IMR-90 (cell line): Measurements from ENCODE around the gene ATPAF2. TPM values are rescaled to one million over a fixed set of nuclear protein-coding genes. Genes with fewer than 3 reads are reported as not detected.

Experiments used
- ATAC-seq: fragments of 200-7000 bp; cut with Tn5 transposase; 2 replicates; pipeline ENCODE4 v1.9.1; 2020; ENCODE audit warnings: low read depth, mild to moderate bottlenecking, moderate library complexity
- BruUV-seq: library from RNA; stranded (reverse); fragments of 400-500 nt; replicated peaks from 2 replicates; lab custom pipeline; 2021; lab: Mats Ljungman, UMichigan
- CTCF ChIA-PET: fragments of 300-600 bp; formaldehyde crosslinking; extraction: SDS; loops from one replicate; lab custom pipeline; 2021; ENCODE audit warnings: antibody characterized with exemption; lab: Yijun Ruan, JAX
- POLR2A ChIA-PET: fragments of 300-600 bp; sonication (Branson Sonifier 250); formaldehyde crosslinking; loops from one replicate; lab custom pipeline; 2022; ENCODE audit warnings: antibody characterized with exemption; ENCODE audit not compliant: unreplicated experiment; lab: Charles Lee
- DNase-seq: peaks from one replicate; pipeline ENCODE4 v3.0.0; 2013
- H2AFZ ChIP-seq: replicated peaks from 2 replicates; pipeline ENCODE3; 2013; ENCODE audit warnings: low read length, mild to moderate bottlenecking; ENCODE audit not compliant: poor library complexity
- H2AK5ac ChIP-seq: 2 replicates; pipeline ENCODE4 v1.6.1; 2013; ENCODE audit warnings: low read depth, low read length, inconsistent platforms
- H2AK9ac ChIP-seq: replicated peaks from 2 replicates; pipeline ENCODE3; 2013; ENCODE audit warnings: mild to moderate bottlenecking, low read depth, low read length, moderate library complexity; ENCODE audit not compliant: poor library complexity
- H2BK120ac ChIP-seq: 2 replicates; pipeline ENCODE4 v1.6.1; 2013; ENCODE audit warnings: low read depth, low read length, inconsistent platforms
- H2BK15ac ChIP-seq: 3 replicates; pipeline ENCODE4 v1.6.1; 2013; ENCODE audit warnings: low read depth, low read length, inconsistent platforms
- H2BK20ac ChIP-seq: 2 replicates; pipeline ENCODE4 v1.6.1; 2013; ENCODE audit warnings: low read depth, mild to moderate bottlenecking, inconsistent platforms, low read length, moderate library complexity
- H2BK5ac ChIP-seq: 2 replicates; pipeline ENCODE4 v1.6.1; 2013; ENCODE audit warnings: mild to moderate bottlenecking, low read depth, low read length, inconsistent platforms; ENCODE audit not compliant: poor library complexity, severe bottlenecking
- H3K14ac ChIP-seq: replicated peaks from 2 replicates; pipeline ENCODE4 v1.6.1; 2013; ENCODE audit warnings: low read depth, low read length, inconsistent platforms
- H3K18ac ChIP-seq: 2 replicates; pipeline ENCODE4 v1.6.1; 2013; ENCODE audit warnings: low read depth, low read length, control low read depth
- H3K23ac ChIP-seq: 2 replicates; pipeline ENCODE4 v1.6.1; 2013; ENCODE audit warnings: low read depth, low read length, inconsistent platforms
- H3K27ac ChIP-seq: 2 replicates; pipeline ENCODE4 v1.5.1; 2013; ENCODE audit warnings: mild to moderate bottlenecking, control low read depth, low read length; ENCODE audit not compliant: insufficient read depth
- H3K27me3 ChIP-seq: 2 replicates; pipeline ENCODE4 v1.6.1; 2013; ENCODE audit warnings: low read length; ENCODE audit not compliant: control insufficient read depth, insufficient read depth
- H3K36me3 ChIP-seq: 2 replicates; pipeline ENCODE4 v1.6.1; 2013; ENCODE audit warnings: low read length, mixed read lengths; ENCODE audit not compliant: control insufficient read depth, insufficient read depth
- H3K4ac ChIP-seq: 2 replicates; pipeline ENCODE4 v1.6.1; 2013; ENCODE audit warnings: low read depth, low read length, inconsistent platforms
- H3K4me1 ChIP-seq: 2 replicates; pipeline ENCODE4 v1.6.1; 2013; ENCODE audit warnings: low read length, mixed read lengths; ENCODE audit not compliant: control insufficient read depth, insufficient read depth
- H3K4me2 ChIP-seq: 2 replicates; pipeline ENCODE4 v1.6.1; 2013; ENCODE audit warnings: low read depth, mild to moderate bottlenecking, control low read depth, low read length, moderate library complexity
- H3K4me3 ChIP-seq: 2 replicates; pipeline ENCODE4 v1.5.1; 2013; ENCODE audit warnings: low read depth, mild to moderate bottlenecking, control low read depth, low read length, moderate library complexity; ENCODE audit not compliant: insufficient read depth
- H3K56ac ChIP-seq: 2 replicates; pipeline ENCODE4 v1.6.1; 2013; ENCODE audit warnings: low read length, inconsistent platforms; ENCODE audit not compliant: insufficient read depth; ENCODE audit errors: extremely low read depth
- H3K79me1 ChIP-seq, 2 experiments: 2 replicates each; pipeline ENCODE4 v1.6.1; 2013; ENCODE audit warnings: low read length in 2 of 2, inconsistent platforms in 1 of 2, low read depth in 1 of 2
- H3K9ac ChIP-seq: 2 replicates; pipeline ENCODE4 v1.6.1; 2013; ENCODE audit warnings: low read depth, low read length, control low read depth
- H3K9me1 ChIP-seq: 2 replicates; pipeline ENCODE4 v1.6.1; 2013; ENCODE audit warnings: low read length, inconsistent platforms; ENCODE audit not compliant: insufficient read depth
- H3K9me3 ChIP-seq: 2 replicates; pipeline ENCODE4 v1.6.1; 2013; ENCODE audit warnings: low read length; ENCODE audit not compliant: control insufficient read depth, insufficient read depth
- H4K20me1 ChIP-seq: 2 replicates; pipeline ENCODE4 v1.6.1; 2013; ENCODE audit warnings: low read length, inconsistent platforms; ENCODE audit not compliant: insufficient read depth
- H4K5ac ChIP-seq: 2 replicates; pipeline ENCODE4 v1.6.1; 2013; ENCODE audit warnings: mild to moderate bottlenecking, low read depth, low read length, control low read depth
- H4K8ac ChIP-seq, 2 experiments: 2 replicates each; pipeline ENCODE4 v1.6.1; 2013; ENCODE audit warnings: low read depth in 2 of 2, low read length in 2 of 2, control low read depth in 1 of 2, inconsistent platforms in 1 of 2
- H4K91ac ChIP-seq: 2 replicates; pipeline ENCODE4 v1.6.1; 2013; ENCODE audit warnings: low read depth, low read length, inconsistent platforms; ENCODE audit not compliant: insufficient read depth
- BHLHE40 ChIP-seq: fragments of 150-350 bp; IDR thresholded peaks from 2 replicates; pipeline ENCODE4 v1.6.1; 2016; ENCODE audit warnings: mild to moderate bottlenecking, low read depth, low read length
- CEBPB ChIP-seq: IDR thresholded peaks from 2 replicates; pipeline ENCODE4 v1.6.1; 2012; ENCODE audit warnings: low read depth, low read length, improper control_type of control experiment
- FOS ChIP-seq: fragments of 150-350 bp; IDR thresholded peaks from 2 replicates; pipeline ENCODE4 v1.6.1; 2016; ENCODE audit warnings: low read depth, low read length
- MAFK ChIP-seq: IDR thresholded peaks from 2 replicates; pipeline ENCODE4 v1.6.1; 2012; ENCODE audit warnings: low read depth, low read length, improper control_type of control experiment
- MAZ ChIP-seq: IDR thresholded peaks from 2 replicates; pipeline ENCODE4 v1.6.1; 2012; ENCODE audit warnings: low read depth, mild to moderate bottlenecking, low read length, improper control_type of control experiment, moderate library complexity, borderline replicate concordance
- MXI1 ChIP-seq: IDR thresholded peaks from 2 replicates; pipeline ENCODE4 v1.6.1; 2012; ENCODE audit warnings: low read depth, mild to moderate bottlenecking, low read length, moderate library complexity, borderline replicate concordance
- POLR2A ChIP-seq: IDR thresholded peaks from 2 replicates; pipeline ENCODE4 v1.6.1; 2012; ENCODE audit warnings: mild to moderate bottlenecking, low read depth, low read length
- RCOR1 ChIP-seq: IDR thresholded peaks from 2 replicates; pipeline ENCODE4 v1.6.1; 2012; ENCODE audit warnings: mild to moderate bottlenecking, low read length, improper control_type of control experiment; ENCODE audit not compliant: insufficient replicate concordance
- RFX5 ChIP-seq: IDR thresholded peaks from 2 replicates; pipeline ENCODE4 v1.8.0; 2012; ENCODE audit warnings: low read depth, mild to moderate bottlenecking, low read length, moderate library complexity
- SMC3 ChIP-seq: fragments of 150-350 bp; IDR thresholded peaks from 2 replicates; pipeline ENCODE4 v1.6.1; 2016; ENCODE audit warnings: low read depth, mild to moderate bottlenecking, antibody characterized with exemption, low read length, moderate library complexity
- WGBS, 2 experiments: methylation state at CpG; one replicate each; pipeline versions ENCODE4 v1.1.5 to v1.1.7; 2013; ENCODE audit warnings: missing lambda C conversion rate in 2 of 2; ENCODE audit not compliant: insufficient read length in 1 of 2; ENCODE audit errors: extremely low coverage in 2 of 2; 5-methylcytosine and 5-hydroxymethylcytosine counted together
- dilution Hi-C: fragments of 300-500 bp; cut with HindIII; formaldehyde crosslinking; loops from one replicate; pipeline ENCODE4 v1.14.3; 2018; ENCODE audit warnings: low sequenced_read_pairs; ENCODE audit not compliant: unreplicated experiment
- in situ Hi-C: fragments of 300-500 bp; cut with MboI; formaldehyde crosslinking; loops from 3 replicates; pipeline ENCODE4 v1.14.3; 2019; ENCODE audit warnings: low sequenced_read_pairs, inconsistent platforms, mixed read lengths
- intact Hi-C: fragments of 100-400 bp; cut with micrococcal nuclease; formaldehyde crosslinking; loops from 2 replicates; pipeline ENCODE4 v1.10.0; 2022
- polyA plus RNA-seq, 3 experiments: library from polyadenylated mRNA; depleted of rRNA; stranded (reverse); fragments of >200 nt; gene quantifications; 2 replicates each; pipeline ENCODE4 v1.2.3, GENCODE V29; 2012; ENCODE audit warnings: low replicate concordance in 1 of 3
- total RNA-seq: library from RNA; depleted of rRNA; stranded (reverse); fragments of >200 nt; gene quantifications from 2 replicates; pipeline ENCODE4 v1.2.3, GENCODE V29; 2012
- TF ChIP-seq, protein P1 (sequence below): fragments of 150-350 bp; IDR thresholded peaks from 2 replicates; pipeline ENCODE4 v1.6.1; 2017; ENCODE audit warnings: mild to moderate bottlenecking, antibody characterized with exemption, low read length, low read depth
- TF ChIP-seq, protein P2 (sequence below): fragments of 150-350 bp; IDR thresholded peaks from 2 replicates; pipeline ENCODE4 v1.6.1; 2016; ENCODE audit warnings: low read depth, mild to moderate bottlenecking, low read length, moderate library complexity, borderline replicate concordance

The ATPAF2 gene
- total and polyA plus RNA-seq, 2 of the 4 experiments (the other 2 are of a cell fraction) = 19.5 to 27.6 TPM

DNA sequence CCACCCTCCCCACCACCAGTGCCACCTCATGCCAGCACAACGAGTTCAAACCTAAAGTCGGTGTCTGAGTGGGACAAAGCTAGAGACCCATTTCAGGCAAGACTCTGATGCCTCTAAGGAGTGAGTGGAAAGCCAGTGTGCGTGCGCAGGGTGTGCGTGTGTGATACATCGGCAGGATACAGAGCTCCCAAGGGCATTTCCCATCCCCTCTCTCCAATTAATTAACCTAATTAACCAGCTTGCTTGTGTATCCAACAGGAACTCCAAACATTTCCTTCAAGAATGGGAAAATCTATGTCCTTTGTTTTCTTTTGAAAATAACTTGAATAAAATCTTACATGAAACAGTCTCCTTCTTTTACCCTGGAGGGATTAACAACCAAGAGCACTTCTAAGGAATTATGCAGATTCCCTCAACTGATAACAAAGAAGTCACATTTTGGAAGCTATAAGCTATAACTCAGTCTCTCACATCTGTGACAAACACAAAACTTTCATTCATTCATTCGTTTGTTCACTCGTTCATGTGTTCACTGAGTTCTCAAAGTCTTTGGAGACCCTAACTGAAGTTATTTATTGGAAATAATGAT, 9.9 kb downstream of the ATPAF2 start:
- Histone ChIP-seq H3K4me2 (no peak overlapping the region), H3K79me1 (peaks cover 10 to 47% of the 10 kb centered on the region in 2 experiments; a peak in 3 of 4 replicates), H3K18ac (no peak overlapping the region), H2AK9ac (no peak overlapping the region), H3K9me3 (no peaks in the 10 kb centered on the region), H4K8ac (no peak overlapping the region), H2AFZ (no peak overlapping the region), H4K91ac (no peak overlapping the region), H3K9ac (no peak overlapping the region), H2BK15ac (no peak overlapping the region), H3K27ac (no peak overlapping the region), H2BK20ac (no peak overlapping the region), H4K20me1 (no peaks in the 10 kb centered on the region; the same call in 1 of the 2 replicates), H3K14ac (no peak overlapping the region), H2AK5ac (no peak overlapping the region), H2BK120ac (no peak overlapping the region), H3K4ac (no peak overlapping the region), H3K56ac (no peak overlapping the region), H3K4me1 (peaks cover 9% of the 10 kb centered on the region; the same call in 1 of the 2 replicates), H3K9me1 (peaks cover 31% of the 10 kb centered on the region), H2BK5ac (no peak overlapping the region), H3K36me3 (peaks cover 2% of the 10 kb centered on the region; the same call in 1 of the 2 replicates), H3K27me3 (no peaks in the 10 kb centered on the region), H3K4me3 (no peak overlapping the region), H3K23ac (no peak overlapping the region), H4K5ac (no peak overlapping the region)
- BruUV-seq = no TSS peak
- ChIA-PET CTCF (interaction anchor here (0.6 to 1.1 kb wide), 2 partner anchors 10 to 151 kb away, joined by 3 to 5 read pairs; no protein-coding TSS in a partner anchor), POLR2A (no interaction called here)
- DNase-seq = no peak
- no peak for ATAC-seq
- WGBS, 2 experiments = 77% methylated on average over 3 of the region's 8 CpGs; no CpG with 5 or more reads in 1 of the 2 experiments
- dilution Hi-C loops = no loop called here
- intact Hi-C loops = loop anchor here (5.0 kb wide), 1 partner anchor 37 kb away; no protein-coding TSS in a partner anchor
- TF ChIP-seq BHLHE40 = no peak
- TF ChIP-seq POLR2A = no peak
- no peak for TF ChIP-seq MAZ
- TF ChIP-seq MAFK = no peak
- TF ChIP-seq FOS = no peak
- no peak for TF ChIP-seq MXI1
- no peak for TF ChIP-seq RFX5
- no peak for TF ChIP-seq RCOR1
- TF ChIP-seq, protein P1, sequence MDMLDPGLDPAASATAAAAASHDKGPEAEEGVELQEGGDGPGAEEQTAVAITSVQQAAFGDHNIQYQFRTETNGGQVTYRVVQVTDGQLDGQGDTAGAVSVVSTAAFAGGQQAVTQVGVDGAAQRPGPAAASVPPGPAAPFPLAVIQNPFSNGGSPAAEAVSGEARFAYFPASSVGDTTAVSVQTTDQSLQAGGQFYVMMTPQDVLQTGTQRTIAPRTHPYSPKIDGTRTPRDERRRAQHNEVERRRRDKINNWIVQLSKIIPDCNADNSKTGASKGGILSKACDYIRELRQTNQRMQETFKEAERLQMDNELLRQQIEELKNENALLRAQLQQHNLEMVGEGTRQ = no peak
- no peak for TF ChIP-seq SMC3
- TF ChIP-seq, protein P2, sequence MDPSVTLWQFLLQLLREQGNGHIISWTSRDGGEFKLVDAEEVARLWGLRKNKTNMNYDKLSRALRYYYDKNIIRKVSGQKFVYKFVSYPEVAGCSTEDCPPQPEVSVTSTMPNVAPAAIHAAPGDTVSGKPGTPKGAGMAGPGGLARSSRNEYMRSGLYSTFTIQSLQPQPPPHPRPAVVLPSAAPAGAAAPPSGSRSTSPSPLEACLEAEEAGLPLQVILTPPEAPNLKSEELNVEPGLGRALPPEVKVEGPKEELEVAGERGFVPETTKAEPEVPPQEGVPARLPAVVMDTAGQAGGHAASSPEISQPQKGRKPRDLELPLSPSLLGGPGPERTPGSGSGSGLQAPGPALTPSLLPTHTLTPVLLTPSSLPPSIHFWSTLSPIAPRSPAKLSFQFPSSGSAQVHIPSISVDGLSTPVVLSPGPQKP = no peak
- no peak for TF ChIP-seq CEBPB
- in situ Hi-C loops = no loop called here
